Bronchial epithelial cell (primary cell): ENCODE measurements around the gene PTPRD. TPM values are rescaled to one million over a fixed set of nuclear protein-coding genes. Genes with fewer than 3 reads are reported as not detected.

ENCODE experiments used
- DNase-seq: peaks from one replicate; pipeline ENCODE4 v3.0.0-alpha.2; 2010; ENCODE audit warnings: low read depth
- FAIRE-seq: peaks from 2 replicates; lab custom pipeline; 2011; peaks lifted over from hg19 to GRCh38; lab: Jason Lieb, UNC
- H3K27me3 ChIP-seq: 2 replicates; pipeline ENCODE4 v1.5.1; 2011; ENCODE audit warnings: low read length; ENCODE audit not compliant: control insufficient read depth, insufficient read depth
- H3K36me3 ChIP-seq: 2 replicates; pipeline ENCODE4 v1.5.1; 2011; ENCODE audit warnings: low read length; ENCODE audit not compliant: control insufficient read depth, insufficient read depth
- H3K4me3 ChIP-seq: 2 replicates; pipeline ENCODE4 v1.5.1; 2011; ENCODE audit warnings: mild to moderate bottlenecking, low read depth, low read length, control low read depth
- CTCF ChIP-seq: IDR thresholded peaks from 2 replicates; pipeline ENCODE4 v1.5.1; 2011; ENCODE audit warnings: mild to moderate bottlenecking, moderate library complexity, low read length, control low read depth, inconsistent platforms; ENCODE audit not compliant: insufficient read depth, severe bottlenecking
- total RNA-seq: library from RNA; depleted of rRNA; stranded (reverse); fragments of >200 nt; gene quantifications from 2 replicates; pipeline ENCODE4 v1.2.1, GENCODE V29; 2014

The PTPRD gene
- total RNA-seq, 1 donor from 2014 or later: 2.9 TPM

GRCh38 chr9:8694983-8695588, 1917.7 kb downstream of the PTPRD start:
- Histone ChIP-seq H3K27me3 (no peaks in the 10 kb centered on the region), H3K4me3 (no peak overlapping the region), H3K36me3 (no peaks in the 10 kb centered on the region)
- no peak for DNase-seq
- no peak for TF ChIP-seq CTCF
- FAIRE-seq: no peak

GRCh38 chr9:8693464-8693863, 1919.3 kb downstream of the PTPRD start:
- FAIRE-seq (no peak), DNase-seq (no peak)
- no peak for TF ChIP-seq CTCF
- Histone ChIP-seq H3K4me3 (no peak overlapping the region), H3K27me3 (no peaks in the 10 kb centered on the region), H3K36me3 (no peaks in the 10 kb centered on the region)

GRCh38 chr9:8686516-8686915, 1926.3 kb downstream of the PTPRD start:
- DNase-seq: no peak

GRCh38 chr9:8685825-8686224, 1927.0 kb downstream of the PTPRD start:
- DNase-seq (no peak), FAIRE-seq (no peak)
- Histone ChIP-seq H3K36me3 (no peaks in the 10 kb centered on the region), H3K27me3 (no peaks in the 10 kb centered on the region), H3K4me3 (no peak overlapping the region)
- TF ChIP-seq CTCF: no peak

More at GRCh38 chr9:8686516-8686915, 1926.3 kb downstream of the PTPRD start:
- no peak for FAIRE-seq
- no peak for TF ChIP-seq CTCF
- Histone ChIP-seq H3K36me3 (no peaks in the 10 kb centered on the region), H3K27me3 (no peaks in the 10 kb centered on the region), H3K4me3 (no peak overlapping the region)

GRCh38 chr9:8684978-8685708, 1927.7 kb downstream of the PTPRD start:
- no peak overlapping the region for H3K4me3 ChIP-seq
- FAIRE-seq: no peak
- TF ChIP-seq CTCF: no peak
- no peaks in the 10 kb centered on the region for H3K36me3 ChIP-seq
- no peak for DNase-seq
- no peaks in the 10 kb centered on the region for H3K27me3 ChIP-seq
